Thyroid gland (tissue), 4 donors: ENCODE data around the gene IFNL2.

Source experiments
- POLR2A ChIP-seq, 2 donors: fragments of 450-650 bp; IDR thresholded peaks; one replicate each; pipeline ENCODE4 v1.6.1; 2017; ENCODE audit warnings: antibody characterized with exemption in 2 of 2, mild to moderate bottlenecking in 2 of 2, moderate library complexity in 1 of 2
- TF ChIP-seq, protein P1 (sequence below), 6 experiments: fragments of 200-600 bp in 3 of 6; fragments of 450-650 bp in 3 of 6; sonication (generic) in 3 of 6; IDR thresholded peaks; one replicate each; pipeline ENCODE4 v1.5.1; 2016 to 2019; ENCODE audit warnings: antibody characterized with exemption in 6 of 6, mild to moderate bottlenecking in 2 of 6, inconsistent platforms in 1 of 6, moderate library complexity in 1 of 6

DNA sequence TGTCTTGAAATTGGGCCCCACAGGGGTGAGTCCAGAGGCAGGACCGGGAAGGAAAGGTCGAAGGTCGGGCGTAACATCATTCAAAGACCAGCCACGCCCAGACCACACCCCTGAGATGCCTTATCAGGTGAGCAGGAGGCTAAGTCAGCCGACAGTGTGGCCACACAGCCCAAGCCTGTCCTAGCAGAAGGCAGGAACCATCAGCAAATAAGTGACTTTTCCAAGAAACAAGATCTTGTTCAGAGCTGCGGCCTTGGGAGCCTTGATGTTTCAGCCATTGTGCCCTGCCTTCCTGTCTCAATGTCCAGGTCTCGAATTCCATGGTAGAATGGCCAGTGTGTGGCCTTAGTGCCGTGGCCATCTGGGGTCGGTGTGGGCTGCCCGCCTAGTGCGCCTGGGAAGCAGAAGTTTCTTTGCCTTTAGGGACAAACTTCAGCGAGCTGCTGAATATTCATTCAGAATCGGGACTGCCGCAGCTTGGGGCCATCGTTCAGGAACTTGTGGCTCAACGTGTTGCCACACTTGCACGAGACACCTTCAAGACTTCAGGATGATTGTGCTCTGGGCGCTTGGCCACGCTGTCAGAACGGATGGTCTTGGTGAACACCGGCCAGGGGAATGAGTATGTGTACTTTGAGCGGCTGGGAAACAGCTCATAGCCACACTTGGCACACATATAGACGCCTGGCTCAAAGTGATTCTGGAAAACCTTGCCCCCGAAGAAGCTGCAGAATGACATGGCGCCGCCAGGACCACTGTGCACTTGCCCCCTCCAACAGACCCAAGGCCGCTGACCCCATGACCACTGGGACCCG, 13.5 kb upstream of the IFNL2 start:
- TF ChIP-seq, protein P1, sequence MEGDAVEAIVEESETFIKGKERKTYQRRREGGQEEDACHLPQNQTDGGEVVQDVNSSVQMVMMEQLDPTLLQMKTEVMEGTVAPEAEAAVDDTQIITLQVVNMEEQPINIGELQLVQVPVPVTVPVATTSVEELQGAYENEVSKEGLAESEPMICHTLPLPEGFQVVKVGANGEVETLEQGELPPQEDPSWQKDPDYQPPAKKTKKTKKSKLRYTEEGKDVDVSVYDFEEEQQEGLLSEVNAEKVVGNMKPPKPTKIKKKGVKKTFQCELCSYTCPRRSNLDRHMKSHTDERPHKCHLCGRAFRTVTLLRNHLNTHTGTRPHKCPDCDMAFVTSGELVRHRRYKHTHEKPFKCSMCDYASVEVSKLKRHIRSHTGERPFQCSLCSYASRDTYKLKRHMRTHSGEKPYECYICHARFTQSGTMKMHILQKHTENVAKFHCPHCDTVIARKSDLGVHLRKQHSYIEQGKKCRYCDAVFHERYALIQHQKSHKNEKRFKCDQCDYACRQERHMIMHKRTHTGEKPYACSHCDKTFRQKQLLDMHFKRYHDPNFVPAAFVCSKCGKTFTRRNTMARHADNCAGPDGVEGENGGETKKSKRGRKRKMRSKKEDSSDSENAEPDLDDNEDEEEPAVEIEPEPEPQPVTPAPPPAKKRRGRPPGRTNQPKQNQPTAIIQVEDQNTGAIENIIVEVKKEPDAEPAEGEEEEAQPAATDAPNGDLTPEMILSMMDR (IDR thresholded peaks at IDR 0.05): no peak
- no peak for TF ChIP-seq POLR2A (IDR thresholded peaks at IDR 0.05)
